Stimulated activated naive B cell treated with anti-CD40 and anti-IgM and Interleukin-4, amounts not matched to agents 10 μg/mL and 1 μg/mL and 100 μg/mL, for 72 hours (primary cell): ENCODE results near the gene TSPAN10.

ENCODE experiments used
- ATAC-seq, 2 donors: fragments of 150-1000 bp; cut with Tn5 transposase; replicated peaks; 2 replicates each; pipeline ENCODE4 v1.10.0; 2021; ENCODE audit warnings: moderate library complexity in 1 of 2
- DNase-seq: peaks from one replicate; pipeline ENCODE4 v3.0.0; 2021
- H3K27ac Mint-ChIP-seq: one replicate; pipeline ENCODE4 v1.8.0; 2022; ENCODE audit warnings: mild to moderate bottlenecking, mixed read lengths
- H3K27me3 Mint-ChIP-seq, 2 donors: one replicate each; pipeline ENCODE4 v1.8.0; 2022; ENCODE audit warnings: mixed read lengths in 2 of 2
- H3K36me3 Mint-ChIP-seq, 2 donors: one replicate each; pipeline ENCODE4 v1.8.0; 2022; ENCODE audit warnings: mixed read lengths in 2 of 2, mild to moderate bottlenecking in 1 of 2
- H3K4me1 Mint-ChIP-seq, 2 donors: one replicate each; pipeline ENCODE4 v1.8.0; 2022; ENCODE audit warnings: mixed read lengths in 2 of 2, mild to moderate bottlenecking in 1 of 2
- H3K4me3 Mint-ChIP-seq, 2 donors: one replicate each; pipeline ENCODE4 v1.8.0; 2022; ENCODE audit warnings: mild to moderate bottlenecking in 2 of 2, mixed read lengths in 2 of 2, moderate library complexity in 1 of 2
- H3K9me3 Mint-ChIP-seq, 2 donors: one replicate each; pipeline ENCODE4 v1.8.0; 2022; ENCODE audit warnings: mixed read lengths in 2 of 2, mild to moderate bottlenecking in 1 of 2

Gene TSPAN10

GRCh38 chr17:81693509-81694210 lies 56.7 kb downstream of the TSPAN10 start:
- Mint-ChIP-seq H3K36me3 (peaks cover 39 to 48% of the 10 kb centered on the region in 2 donors), H3K4me3 (no peak overlapping the region), H3K27ac (no peak overlapping the region), H3K27me3 (no peaks in the 10 kb centered on the region), H3K4me1 (peaks cover 4 to 32% of the 10 kb centered on the region in 2 donors), H3K9me3 (no peaks in the 10 kb centered on the region)
- DNase-seq (no peak), ATAC-seq (no peak)

- H3K27me3 Mint-ChIP-seq, result no peaks in the 10 kb centered on the region
Measured at GRCh38 chr17:81694810-81695209, 57.8 kb downstream of the TSPAN10 start.

GRCh38 chr17:81695211-81695610 lies 58.2 kb downstream of the TSPAN10 start:
- no peak for ATAC-seq
- Mint-ChIP-seq H3K9me3 (no peaks in the 10 kb centered on the region), H3K27ac (no peak overlapping the region), H3K4me3 (no peak overlapping the region), H3K36me3 (peaks cover 27 to 32% of the 10 kb centered on the region in 2 donors), H3K4me1 (peaks cover 3 to 19% of the 10 kb centered on the region in 2 donors), H3K27me3 (no peaks in the 10 kb centered on the region)
- DNase-seq, result no peak

More at GRCh38 chr17:81694810-81695209, 57.8 kb downstream of the TSPAN10 start:
- H3K36me3 Mint-ChIP-seq, result peaks cover 30 to 36% of the 10 kb centered on the region in 2 donors
- peaks cover 3 to 21% of the 10 kb centered on the region in 2 donors for H3K4me1 Mint-ChIP-seq
- no peak overlapping the region for H3K27ac Mint-ChIP-seq
- ATAC-seq (no peak), DNase-seq (no peak)
- H3K4me3 Mint-ChIP-seq, result no peak overlapping the region
- H3K9me3 Mint-ChIP-seq, result no peaks in the 10 kb centered on the region

GRCh38 chr17:81695801-81696200 lies 58.8 kb downstream of the TSPAN10 start:
- peaks cover 6 to 25% of the 10 kb centered on the region in 2 donors for H3K4me1 Mint-ChIP-seq
- H3K9me3 Mint-ChIP-seq, result no peaks in the 10 kb centered on the region
- H3K27ac Mint-ChIP-seq, result no peak overlapping the region
- peaks cover 32% of the 10 kb centered on the region in 2 donors for H3K36me3 Mint-ChIP-seq
- no peak for DNase-seq
- no peak for ATAC-seq
- H3K27me3 Mint-ChIP-seq, result no peaks in the 10 kb centered on the region
- no peak overlapping the region for H3K4me3 Mint-ChIP-seq

- H3K27ac Mint-ChIP-seq, result no peak overlapping the region
- no peak overlapping the region for H3K4me3 Mint-ChIP-seq
- peaks cover 31 to 32% of the 10 kb centered on the region in 2 donors for H3K36me3 Mint-ChIP-seq
- ATAC-seq (peak in 1 of 2 donors; percentile 12), DNase-seq (no peak)
- no peaks in the 10 kb centered on the region for H3K9me3 Mint-ChIP-seq
- no peaks in the 10 kb centered on the region for H3K27me3 Mint-ChIP-seq
- H3K4me1 Mint-ChIP-seq, result peaks cover 8 to 26% of the 10 kb centered on the region in 2 donors
Measured at GRCh38 chr17:81696218-81696941, 59.4 kb downstream of the TSPAN10 start.

GRCh38 chr17:81697261-81698044 lies 60.5 kb downstream of the TSPAN10 start:
- Mint-ChIP-seq H3K4me1 (peaks cover 14 to 34% of the 10 kb centered on the region in 2 donors), H3K27ac (peak overlapping the region; percentile 60), H3K4me3 (no peak overlapping the region), H3K36me3 (peaks cover 32 to 39% of the 10 kb centered on the region in 2 donors), H3K27me3 (no peaks in the 10 kb centered on the region), H3K9me3 (no peaks in the 10 kb centered on the region)
- no peak for ATAC-seq
- no peak for DNase-seq
